ENCODE results near the gene KLHL5. TPM values are rescaled to one million over a fixed set of nuclear protein-coding genes. Genes with fewer than 3 reads are reported as not detected.
A peak's percentile ranks its signal among the peaks of the same experiment; 100 is the strongest.

The KLHL5 gene
- total RNA-seq, 1 donor = 50.9 TPM

GRCh38 chr4:39061457-39061856 is 575 bp upstream of the KLHL5 start:
- no peak for TF ChIP-seq CTCF (IDR thresholded peaks at IDR 0.05; ENCODE audit: insufficient read depth, low read length)
- DNase-seq (ENCODE audit: low read depth) = no peak
- H3K4me3 ChIP-seq (ENCODE audit: low read depth, low read length) = no peak overlapping the region

GRCh38 chr4:39062770-39063097 is 702 bp downstream of the KLHL5 start:
- TF ChIP-seq CTCF (IDR thresholded peaks at IDR 0.05; ENCODE audit: insufficient read depth, low read length) = no peak
- DNase-seq (ENCODE audit: low read depth) = no peak
- no peak overlapping the region for H3K4me3 ChIP-seq (ENCODE audit: low read depth, low read length)

GRCh38 chr4:39063430-39063829 is 1.4 kb downstream of the KLHL5 start:
- no peak overlapping the region for H3K4me3 ChIP-seq (ENCODE audit: low read depth, low read length)
- TF ChIP-seq CTCF (IDR thresholded peaks at IDR 0.05; ENCODE audit: insufficient read depth, low read length) = no peak
- no peak for DNase-seq (ENCODE audit: low read depth)

- no peak for TF ChIP-seq CTCF (IDR thresholded peaks at IDR 0.05; ENCODE audit: insufficient read depth, low read length)
- H3K4me3 ChIP-seq (ENCODE audit: low read depth, low read length) = no peak overlapping the region
- DNase-seq (ENCODE audit: low read depth) = no peak
These were observed 4.3 kb downstream of the KLHL5 start for GRCh38 chr4:39066371-39066770.

GRCh38 chr4:39067031-39067430 is 5.0 kb downstream of the KLHL5 start:
- DNase-seq (ENCODE audit: low read depth) = no peak
- no peak overlapping the region for H3K4me3 ChIP-seq (ENCODE audit: low read depth, low read length)
- no peak for TF ChIP-seq CTCF (IDR thresholded peaks at IDR 0.05; ENCODE audit: insufficient read depth, low read length)

GRCh38 chr4:39067451-39067850 is 5.4 kb downstream of the KLHL5 start:
- no peak overlapping the region for H3K4me3 ChIP-seq (ENCODE audit: low read depth, low read length)
- TF ChIP-seq CTCF (IDR thresholded peaks at IDR 0.05; ENCODE audit: insufficient read depth, low read length) = no peak
- peak; percentile 22 for DNase-seq (ENCODE audit: low read depth)

- no peak for DNase-seq (ENCODE audit: low read depth)
- TF ChIP-seq CTCF (IDR thresholded peaks at IDR 0.05; ENCODE audit: insufficient read depth, low read length) = no peak
These were observed 6.9 kb downstream of the KLHL5 start for GRCh38 chr4:39068907-39069306.

More at GRCh38 chr4:39068907-39069306, 6.9 kb downstream of the KLHL5 start:
- H3K4me3 ChIP-seq (ENCODE audit: low read depth, low read length) = no peak overlapping the region
